Esophagus squamous epithelium (tissue), 4 donors: ENCODE measurements around the gene DIPK1C.

Source experiments
- CTCF ChIP-seq, 6 experiments: fragments of 450-650 bp in 4 of 6; fragments of 200-600 bp in 2 of 6; sonication (generic) in 2 of 6; IDR thresholded peaks; one replicate each; pipeline ENCODE4 v1.5.1; 2016 to 2019; ENCODE audit warnings: antibody characterized with exemption in 6 of 6, mild to moderate bottlenecking in 4 of 6, moderate library complexity in 4 of 6
- POLR2A ChIP-seq, 4 donors: fragments of 450-650 bp; IDR thresholded peaks; one replicate each; pipeline ENCODE4 v1.6.1; 2017; ENCODE audit warnings: antibody characterized with exemption in 4 of 4, mild to moderate bottlenecking in 4 of 4, moderate library complexity in 3 of 4

- no peak for TF ChIP-seq POLR2A (IDR thresholded peaks at IDR 0.05)
- TF ChIP-seq CTCF (IDR thresholded peaks at IDR 0.05): no peak
Measured at GRCh38 chr18:74425161-74425560, 31.9 kb downstream of the DIPK1C start.
